ENCODE measurements around the gene ABLIM3. TPM values are rescaled to one million over a fixed set of nuclear protein-coding genes. Genes with fewer than 3 reads are reported as not detected.

ABLIM3 gene
- total and polyA plus RNA-seq, 9 of the 15 experiments (the other 6 are each of a cell fraction or from before 2014, with no cell fraction given), result 0.03 to 0.38 (median 0.11) TPM

GRCh38 chr5:149301744-149302380 lies 160.6 kb downstream of the ABLIM3 start (continued):
- TF ChIP-seq ILF3 (IDR thresholded peaks at IDR 0.05; ENCODE audit: borderline replicate concordance), result no peak
- TF ChIP-seq, protein P1, sequence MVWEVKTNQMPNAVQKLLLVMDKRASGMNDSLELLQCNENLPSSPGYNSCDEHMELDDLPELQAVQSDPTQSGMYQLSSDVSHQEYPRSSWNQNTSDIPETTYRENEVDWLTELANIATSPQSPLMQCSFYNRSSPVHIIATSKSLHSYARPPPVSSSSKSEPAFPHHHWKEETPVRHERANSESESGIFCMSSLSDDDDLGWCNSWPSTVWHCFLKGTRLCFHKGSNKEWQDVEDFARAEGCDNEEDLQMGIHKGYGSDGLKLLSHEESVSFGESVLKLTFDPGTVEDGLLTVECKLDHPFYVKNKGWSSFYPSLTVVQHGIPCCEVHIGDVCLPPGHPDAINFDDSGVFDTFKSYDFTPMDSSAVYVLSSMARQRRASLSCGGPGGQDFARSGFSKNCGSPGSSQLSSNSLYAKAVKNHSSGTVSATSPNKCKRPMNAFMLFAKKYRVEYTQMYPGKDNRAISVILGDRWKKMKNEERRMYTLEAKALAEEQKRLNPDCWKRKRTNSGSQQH (CRISPR knock-in tag; IDR thresholded peaks at IDR 0.05), result no peak
- TF ChIP-seq, protein P2, sequence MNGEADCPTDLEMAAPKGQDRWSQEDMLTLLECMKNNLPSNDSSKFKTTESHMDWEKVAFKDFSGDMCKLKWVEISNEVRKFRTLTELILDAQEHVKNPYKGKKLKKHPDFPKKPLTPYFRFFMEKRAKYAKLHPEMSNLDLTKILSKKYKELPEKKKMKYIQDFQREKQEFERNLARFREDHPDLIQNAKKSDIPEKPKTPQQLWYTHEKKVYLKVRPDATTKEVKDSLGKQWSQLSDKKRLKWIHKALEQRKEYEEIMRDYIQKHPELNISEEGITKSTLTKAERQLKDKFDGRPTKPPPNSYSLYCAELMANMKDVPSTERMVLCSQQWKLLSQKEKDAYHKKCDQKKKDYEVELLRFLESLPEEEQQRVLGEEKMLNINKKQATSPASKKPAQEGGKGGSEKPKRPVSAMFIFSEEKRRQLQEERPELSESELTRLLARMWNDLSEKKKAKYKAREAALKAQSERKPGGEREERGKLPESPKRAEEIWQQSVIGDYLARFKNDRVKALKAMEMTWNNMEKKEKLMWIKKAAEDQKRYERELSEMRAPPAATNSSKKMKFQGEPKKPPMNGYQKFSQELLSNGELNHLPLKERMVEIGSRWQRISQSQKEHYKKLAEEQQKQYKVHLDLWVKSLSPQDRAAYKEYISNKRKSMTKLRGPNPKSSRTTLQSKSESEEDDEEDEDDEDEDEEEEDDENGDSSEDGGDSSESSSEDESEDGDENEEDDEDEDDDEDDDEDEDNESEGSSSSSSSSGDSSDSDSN (IDR thresholded peaks at IDR 0.05; ENCODE audit: borderline replicate concordance in 1 of 2, low read depth in 2 of 2, low read length in 2 of 2), result no peak
- TF ChIP-seq RFX1 (IDR thresholded peaks at IDR 0.05), result no peak
- no peak for TF ChIP-seq TFAP4 (CRISPR knock-in tag; IDR thresholded peaks at IDR 0.05; ENCODE audit: borderline replicate concordance)
- peak; percentile 92 for TF ChIP-seq RBM25 (IDR thresholded peaks at IDR 0.05; ENCODE audit: low read depth, low read length, severe bottlenecking)
- no peak for TF ChIP-seq NCOA6 (IDR thresholded peaks at IDR 0.05)
- TF ChIP-seq EGR1 (conservative IDR thresholded peaks at IDR 0.05), result no peak
- TF ChIP-seq HMGN3 (IDR thresholded peaks at IDR 0.05; ENCODE audit: borderline replicate concordance, extremely low read depth, insufficient read length, low read depth, low read length), result no peak
- TF ChIP-seq CREB1 (IDR thresholded peaks at IDR 0.05), result no peak
- no peak for TF ChIP-seq CREB1 (CRISPR knock-in tag; IDR thresholded peaks at IDR 0.05)

All from K562 (cell line).